OCI-LY3 (cell line): Measurements from ENCODE around the gene VTCN1.

Experiments used
- EZH2phosphoT487 ChIP-seq: fragments of 200-600 bp; shearing (Covaris generic); IDR thresholded peaks from 2 replicates; pipeline ENCODE4 v1.6.1; 2018; ENCODE audit warnings: antibody characterized with exemption, mixed run types, low read depth
- TF ChIP-seq, protein P1 (sequence below): fragments of 200-600, 300-600 bp; sonication (generic); IDR thresholded peaks from 2 replicates; pipeline ENCODE4 v1.5.1; 2014; ENCODE audit warnings: antibody characterized with exemption, low read length, low read depth

DNA sequence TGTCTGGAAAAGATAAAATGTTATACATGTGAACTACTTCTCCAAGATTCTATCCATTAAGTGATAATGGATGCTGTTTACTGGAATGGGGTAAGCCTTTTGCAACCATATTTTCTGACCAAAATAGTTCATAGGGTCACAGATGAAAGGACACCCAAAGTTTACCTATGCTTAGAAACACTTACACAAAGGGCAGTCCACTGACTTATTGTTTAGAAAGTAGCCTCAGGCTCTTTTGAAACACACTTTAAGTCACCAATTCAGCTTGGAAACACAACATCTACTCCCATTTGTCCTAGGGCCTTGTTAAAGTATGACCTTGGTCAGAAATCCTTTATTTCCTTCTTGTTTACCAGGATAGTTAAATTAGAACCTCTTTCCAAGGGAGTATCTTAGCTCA lies 28.7 kb upstream of the VTCN1 start:
- TF ChIP-seq, protein P1, sequence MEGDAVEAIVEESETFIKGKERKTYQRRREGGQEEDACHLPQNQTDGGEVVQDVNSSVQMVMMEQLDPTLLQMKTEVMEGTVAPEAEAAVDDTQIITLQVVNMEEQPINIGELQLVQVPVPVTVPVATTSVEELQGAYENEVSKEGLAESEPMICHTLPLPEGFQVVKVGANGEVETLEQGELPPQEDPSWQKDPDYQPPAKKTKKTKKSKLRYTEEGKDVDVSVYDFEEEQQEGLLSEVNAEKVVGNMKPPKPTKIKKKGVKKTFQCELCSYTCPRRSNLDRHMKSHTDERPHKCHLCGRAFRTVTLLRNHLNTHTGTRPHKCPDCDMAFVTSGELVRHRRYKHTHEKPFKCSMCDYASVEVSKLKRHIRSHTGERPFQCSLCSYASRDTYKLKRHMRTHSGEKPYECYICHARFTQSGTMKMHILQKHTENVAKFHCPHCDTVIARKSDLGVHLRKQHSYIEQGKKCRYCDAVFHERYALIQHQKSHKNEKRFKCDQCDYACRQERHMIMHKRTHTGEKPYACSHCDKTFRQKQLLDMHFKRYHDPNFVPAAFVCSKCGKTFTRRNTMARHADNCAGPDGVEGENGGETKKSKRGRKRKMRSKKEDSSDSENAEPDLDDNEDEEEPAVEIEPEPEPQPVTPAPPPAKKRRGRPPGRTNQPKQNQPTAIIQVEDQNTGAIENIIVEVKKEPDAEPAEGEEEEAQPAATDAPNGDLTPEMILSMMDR = no peak
- no peak for TF ChIP-seq EZH2phosphoT487
